ENCODE results near the gene C6orf120. TPM values are rescaled to one million over a fixed set of nuclear protein-coding genes. Genes with fewer than 3 reads are reported as not detected.

C6orf120 gene
- total and polyA plus RNA-seq, 9 of the 15 experiments (the other 6 are each of a cell fraction or from before 2014, with no cell fraction given), result 7.7 to 44.9 (median 34.8) TPM

DNA sequence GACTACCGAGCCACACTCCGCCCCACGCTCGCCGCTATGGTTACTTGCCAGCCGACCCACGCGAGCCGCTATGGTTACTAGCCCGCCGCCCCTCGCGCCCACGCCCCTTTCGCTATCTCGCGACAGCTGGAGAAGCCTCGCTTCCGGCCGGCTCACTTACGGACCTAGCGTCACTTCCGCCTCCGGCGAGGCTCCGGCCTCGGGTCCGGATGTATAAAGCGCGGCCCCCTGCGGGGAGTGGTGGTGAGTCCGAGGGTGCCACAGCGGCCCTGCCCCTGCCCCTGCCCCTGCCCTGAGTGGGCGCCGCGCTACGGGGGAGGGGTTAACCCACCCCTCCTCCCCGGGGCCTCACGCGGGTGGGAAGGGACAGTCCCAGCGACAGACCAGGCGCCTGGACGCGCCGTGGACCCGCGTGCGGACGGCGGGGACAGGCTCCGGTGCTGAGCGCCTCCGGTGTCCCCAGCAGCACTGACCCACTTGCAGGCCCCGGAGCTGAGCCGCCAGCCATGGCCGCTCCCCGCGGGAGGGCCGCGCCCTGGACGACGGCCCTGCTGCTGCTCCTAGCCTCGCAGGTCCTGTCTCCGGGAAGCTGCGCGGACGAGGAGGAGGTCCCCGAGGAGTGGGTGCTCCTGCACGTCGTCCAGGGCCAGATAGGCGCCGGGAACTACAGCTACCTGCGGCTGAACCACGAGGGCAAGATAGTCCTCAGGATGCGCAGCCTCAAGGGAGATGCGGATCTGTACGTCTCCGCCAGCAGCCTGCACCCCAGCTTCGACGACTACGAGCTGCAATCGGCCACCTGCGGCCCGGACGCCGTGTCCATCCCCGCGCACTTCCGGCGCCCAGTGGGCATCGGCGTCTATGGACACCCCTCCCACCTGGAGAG lies at the start of gene C6orf120, which contains the start of gene WDR27 (continued):
- TF ChIP-seq, protein P1, sequence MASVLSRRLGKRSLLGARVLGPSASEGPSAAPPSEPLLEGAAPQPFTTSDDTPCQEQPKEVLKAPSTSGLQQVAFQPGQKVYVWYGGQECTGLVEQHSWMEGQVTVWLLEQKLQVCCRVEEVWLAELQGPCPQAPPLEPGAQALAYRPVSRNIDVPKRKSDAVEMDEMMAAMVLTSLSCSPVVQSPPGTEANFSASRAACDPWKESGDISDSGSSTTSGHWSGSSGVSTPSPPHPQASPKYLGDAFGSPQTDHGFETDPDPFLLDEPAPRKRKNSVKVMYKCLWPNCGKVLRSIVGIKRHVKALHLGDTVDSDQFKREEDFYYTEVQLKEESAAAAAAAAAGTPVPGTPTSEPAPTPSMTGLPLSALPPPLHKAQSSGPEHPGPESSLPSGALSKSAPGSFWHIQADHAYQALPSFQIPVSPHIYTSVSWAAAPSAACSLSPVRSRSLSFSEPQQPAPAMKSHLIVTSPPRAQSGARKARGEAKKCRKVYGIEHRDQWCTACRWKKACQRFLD (CRISPR knock-in tag; IDR thresholded peaks at IDR 0.05), result 0 out of 2 replicates have a peak, but pooled peaks have one; percentile 41
- TF ChIP-seq RFX5 (IDR thresholded peaks at IDR 0.05; ENCODE audit: low read depth, low read length), result no peak
- TF ChIP-seq RUNX1 (IDR thresholded peaks at IDR 0.05; ENCODE audit: low read depth), result peak; percentile 13; the same call in 1 of the 2 replicates
- no peak for TF ChIP-seq ZNF766 (CRISPR knock-in tag; conservative IDR thresholded peaks at IDR 0.05)
- TF ChIP-seq ZNF197 (CRISPR knock-in tag; IDR thresholded peaks at IDR 0.05; ENCODE audit: low read depth), result no peak
- TF ChIP-seq YY1 (IDR thresholded peaks at IDR 0.05; ENCODE audit: borderline replicate concordance in 1 of 3, control insufficient read depth in 1 of 3, extremely low read depth in 1 of 3, insufficient read depth in 3 of 3, insufficient read length in 1 of 3, insufficient replicate concordance in 2 of 3, low read depth in 1 of 3, low read length in 2 of 3), result peak in 1 of 3 experiments; percentile 63
- TF ChIP-seq MEF2A (IDR thresholded peaks at IDR 0.05; ENCODE audit: control insufficient read depth, low read depth, low read length), result no peak
- 0 out of 2 replicates have a peak, but pooled peaks have one; percentile 57 for TF ChIP-seq FOXK1 (CRISPR knock-in tag; IDR thresholded peaks at IDR 0.05; ENCODE audit: borderline replicate concordance)
- TF ChIP-seq, protein P2, sequence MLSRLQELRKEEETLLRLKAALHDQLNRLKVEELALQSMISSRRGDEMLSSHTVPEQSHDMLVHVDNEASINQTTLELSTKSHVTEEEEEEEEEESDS (CRISPR knock-in tag; IDR thresholded peaks at IDR 0.05), result no peak
- TF ChIP-seq CCAR2 (IDR thresholded peaks at IDR 0.05; ENCODE audit: low read depth, low read length), result no peak
- peak in 1 of 2 experiments; percentile 61; a peak in 2 of 4 replicates for TF ChIP-seq TEAD1 (CRISPR knock-in tag; IDR thresholded peaks at IDR 0.05)
- no peak for TF ChIP-seq SMARCA5 (IDR thresholded peaks at IDR 0.05)
- TF ChIP-seq NR4A1 (CRISPR knock-in tag; IDR thresholded peaks at IDR 0.05), result no peak
- no peak for TF ChIP-seq NR4A1 (tag; IDR thresholded peaks at IDR 0.05)
- TF ChIP-seq, protein P3, sequence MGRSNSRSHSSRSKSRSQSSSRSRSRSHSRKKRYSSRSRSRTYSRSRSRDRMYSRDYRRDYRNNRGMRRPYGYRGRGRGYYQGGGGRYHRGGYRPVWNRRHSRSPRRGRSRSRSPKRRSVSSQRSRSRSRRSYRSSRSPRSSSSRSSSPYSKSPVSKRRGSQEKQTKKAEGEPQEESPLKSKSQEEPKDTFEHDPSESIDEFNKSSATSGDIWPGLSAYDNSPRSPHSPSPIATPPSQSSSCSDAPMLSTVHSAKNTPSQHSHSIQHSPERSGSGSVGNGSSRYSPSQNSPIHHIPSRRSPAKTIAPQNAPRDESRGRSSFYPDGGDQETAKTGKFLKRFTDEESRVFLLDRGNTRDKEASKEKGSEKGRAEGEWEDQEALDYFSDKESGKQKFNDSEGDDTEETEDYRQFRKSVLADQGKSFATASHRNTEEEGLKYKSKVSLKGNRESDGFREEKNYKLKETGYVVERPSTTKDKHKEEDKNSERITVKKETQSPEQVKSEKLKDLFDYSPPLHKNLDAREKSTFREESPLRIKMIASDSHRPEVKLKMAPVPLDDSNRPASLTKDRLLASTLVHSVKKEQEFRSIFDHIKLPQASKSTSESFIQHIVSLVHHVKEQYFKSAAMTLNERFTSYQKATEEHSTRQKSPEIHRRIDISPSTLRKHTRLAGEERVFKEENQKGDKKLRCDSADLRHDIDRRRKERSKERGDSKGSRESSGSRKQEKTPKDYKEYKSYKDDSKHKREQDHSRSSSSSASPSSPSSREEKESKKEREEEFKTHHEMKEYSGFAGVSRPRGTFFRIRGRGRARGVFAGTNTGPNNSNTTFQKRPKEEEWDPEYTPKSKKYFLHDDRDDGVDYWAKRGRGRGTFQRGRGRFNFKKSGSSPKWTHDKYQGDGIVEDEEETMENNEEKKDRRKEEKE (IDR thresholded peaks at IDR 0.05; ENCODE audit: borderline replicate concordance in 1 of 2, control insufficient read depth in 1 of 2, low read depth in 2 of 2, low read length in 1 of 2), result no peak
- TF ChIP-seq KLF13 (tag; IDR thresholded peaks at IDR 0.05; ENCODE audit: borderline replicate concordance, low read depth), result peak; percentile 98; the same call in 1 of the 2 replicates
- TF ChIP-seq, protein P4, sequence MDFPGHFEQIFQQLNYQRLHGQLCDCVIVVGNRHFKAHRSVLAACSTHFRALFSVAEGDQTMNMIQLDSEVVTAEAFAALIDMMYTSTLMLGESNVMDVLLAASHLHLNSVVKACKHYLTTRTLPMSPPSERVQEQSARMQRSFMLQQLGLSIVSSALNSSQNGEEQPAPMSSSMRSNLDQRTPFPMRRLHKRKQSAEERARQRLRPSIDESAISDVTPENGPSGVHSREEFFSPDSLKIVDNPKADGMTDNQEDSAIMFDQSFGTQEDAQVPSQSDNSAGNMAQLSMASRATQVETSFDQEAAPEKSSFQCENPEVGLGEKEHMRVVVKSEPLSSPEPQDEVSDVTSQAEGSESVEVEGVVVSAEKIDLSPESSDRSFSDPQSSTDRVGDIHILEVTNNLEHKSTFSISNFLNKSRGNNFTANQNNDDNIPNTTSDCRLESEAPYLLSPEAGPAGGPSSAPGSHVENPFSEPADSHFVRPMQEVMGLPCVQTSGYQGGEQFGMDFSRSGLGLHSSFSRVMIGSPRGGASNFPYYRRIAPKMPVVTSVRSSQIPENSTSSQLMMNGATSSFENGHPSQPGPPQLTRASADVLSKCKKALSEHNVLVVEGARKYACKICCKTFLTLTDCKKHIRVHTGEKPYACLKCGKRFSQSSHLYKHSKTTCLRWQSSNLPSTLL (IDR thresholded peaks at IDR 0.05), result no peak
- 0 out of 4 replicates have a peak, but pooled peaks of 1 of the 2 experiments have one; percentile 39 for TF ChIP-seq SRF (CRISPR knock-in tag; IDR thresholded peaks at IDR 0.05)
- no peak for TF ChIP-seq MCM2 (IDR thresholded peaks at IDR 0.05; ENCODE audit: low read depth)

Measured in K562 (cell line).